ENCODE data around the gene PHACTR2. TPM values are rescaled to one million over a fixed set of nuclear protein-coding genes. Genes with fewer than 3 reads are reported as not detected.

The PHACTR2 gene
- total and polyA plus RNA-seq, 2 of the 13 experiments (the other 11 are each of a cell fraction or from before 2014, with no cell fraction given), result 11.3 to 28.2 TPM

DNA sequence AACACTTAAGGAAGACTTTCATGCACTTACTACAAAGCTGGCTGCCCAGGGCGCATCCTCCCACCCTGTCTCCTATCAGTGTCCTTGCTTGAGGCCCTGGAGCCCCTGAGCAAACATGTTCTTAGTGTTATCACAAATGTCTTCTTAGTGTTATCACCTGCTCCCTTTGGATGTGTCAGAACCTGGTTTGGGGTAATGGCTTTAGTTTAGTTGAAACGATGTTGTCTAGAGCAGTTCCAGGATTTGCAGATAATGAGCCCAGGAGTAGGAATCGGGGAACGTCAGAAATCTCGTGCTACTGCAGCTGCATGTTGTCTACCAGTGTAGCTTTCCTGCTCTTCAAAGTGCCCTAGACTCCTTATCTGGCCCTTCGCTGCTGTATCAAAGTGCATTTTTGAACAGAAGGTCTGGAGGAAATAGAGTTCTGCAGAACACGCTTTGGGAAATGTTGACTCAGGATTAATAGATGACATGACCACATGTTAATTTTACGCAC, 69.6 kb downstream of the PHACTR2 start (continued):
- TF ChIP-seq CREB1 (IDR thresholded peaks at IDR 0.05) (no peak), CREB1 (CRISPR knock-in tag; IDR thresholded peaks at IDR 0.05) (peak; percentile 45; the same call in 1 of the 2 replicates), ZNF44 (CRISPR knock-in tag; IDR thresholded peaks at IDR 0.05) (no peak), ZNF33A (CRISPR knock-in tag; IDR thresholded peaks at IDR 0.05; ENCODE audit: borderline replicate concordance) (no peak), SAP130 (CRISPR knock-in tag; IDR thresholded peaks at IDR 0.05; ENCODE audit: low read depth) (peak; percentile 48; the same call in 1 of the 2 replicates), TARDBP (CRISPR knock-in tag; IDR thresholded peaks at IDR 0.05) (peak; percentile 42; the same call in 1 of the 2 replicates), MATR3 (CRISPR knock-in tag; IDR thresholded peaks at IDR 0.05) (no peak), POLR2A (IDR thresholded peaks at IDR 0.05; ENCODE audit: insufficient read depth in 1 of 2, low read depth in 2 of 2, low read length in 2 of 2) (peak in 1 of 2 experiments; percentile 25; a peak in 1 of 4 replicates), HMG20A (CRISPR knock-in tag; IDR thresholded peaks at IDR 0.05; ENCODE audit: borderline replicate concordance) (peak; percentile 73), NCOA2 (CRISPR knock-in tag; IDR thresholded peaks at IDR 0.05) (peak; percentile 94), GFI1 (CRISPR knock-in tag; IDR thresholded peaks at IDR 0.05; ENCODE audit: borderline replicate concordance) (peak; percentile 89), SALL1 (CRISPR knock-in tag; IDR thresholded peaks at IDR 0.05) (peak; percentile 73), NR2F6 (IDR thresholded peaks at IDR 0.05) (peak; percentile 37; the same call in 1 of the 2 replicates), NR2F6 (CRISPR knock-in tag; IDR thresholded peaks at IDR 0.05) (peak; percentile 59), NR2C2 (CRISPR knock-in tag; IDR thresholded peaks at IDR 0.05; ENCODE audit: borderline replicate concordance) (no peak), TMF1 (CRISPR knock-in tag; IDR thresholded peaks at IDR 0.05; ENCODE audit: low read depth) (no peak), HNRNPL (IDR thresholded peaks at IDR 0.05; ENCODE audit: low read depth, low read length) (no peak), RELA (CRISPR knock-in tag; IDR thresholded peaks at IDR 0.05) (no peak), MTF2 (CRISPR knock-in tag; IDR thresholded peaks at IDR 0.05; ENCODE audit: borderline replicate concordance) (no peak)
- TF ChIP-seq, protein P1, sequence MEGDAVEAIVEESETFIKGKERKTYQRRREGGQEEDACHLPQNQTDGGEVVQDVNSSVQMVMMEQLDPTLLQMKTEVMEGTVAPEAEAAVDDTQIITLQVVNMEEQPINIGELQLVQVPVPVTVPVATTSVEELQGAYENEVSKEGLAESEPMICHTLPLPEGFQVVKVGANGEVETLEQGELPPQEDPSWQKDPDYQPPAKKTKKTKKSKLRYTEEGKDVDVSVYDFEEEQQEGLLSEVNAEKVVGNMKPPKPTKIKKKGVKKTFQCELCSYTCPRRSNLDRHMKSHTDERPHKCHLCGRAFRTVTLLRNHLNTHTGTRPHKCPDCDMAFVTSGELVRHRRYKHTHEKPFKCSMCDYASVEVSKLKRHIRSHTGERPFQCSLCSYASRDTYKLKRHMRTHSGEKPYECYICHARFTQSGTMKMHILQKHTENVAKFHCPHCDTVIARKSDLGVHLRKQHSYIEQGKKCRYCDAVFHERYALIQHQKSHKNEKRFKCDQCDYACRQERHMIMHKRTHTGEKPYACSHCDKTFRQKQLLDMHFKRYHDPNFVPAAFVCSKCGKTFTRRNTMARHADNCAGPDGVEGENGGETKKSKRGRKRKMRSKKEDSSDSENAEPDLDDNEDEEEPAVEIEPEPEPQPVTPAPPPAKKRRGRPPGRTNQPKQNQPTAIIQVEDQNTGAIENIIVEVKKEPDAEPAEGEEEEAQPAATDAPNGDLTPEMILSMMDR (CRISPR knock-in tag; IDR thresholded peaks at IDR 0.05), result no peak
- TF ChIP-seq, protein P2, sequence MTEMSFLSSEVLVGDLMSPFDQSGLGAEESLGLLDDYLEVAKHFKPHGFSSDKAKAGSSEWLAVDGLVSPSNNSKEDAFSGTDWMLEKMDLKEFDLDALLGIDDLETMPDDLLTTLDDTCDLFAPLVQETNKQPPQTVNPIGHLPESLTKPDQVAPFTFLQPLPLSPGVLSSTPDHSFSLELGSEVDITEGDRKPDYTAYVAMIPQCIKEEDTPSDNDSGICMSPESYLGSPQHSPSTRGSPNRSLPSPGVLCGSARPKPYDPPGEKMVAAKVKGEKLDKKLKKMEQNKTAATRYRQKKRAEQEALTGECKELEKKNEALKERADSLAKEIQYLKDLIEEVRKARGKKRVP (CRISPR knock-in tag; IDR thresholded peaks at IDR 0.05), result no peak
- TF ChIP-seq, protein P3, sequence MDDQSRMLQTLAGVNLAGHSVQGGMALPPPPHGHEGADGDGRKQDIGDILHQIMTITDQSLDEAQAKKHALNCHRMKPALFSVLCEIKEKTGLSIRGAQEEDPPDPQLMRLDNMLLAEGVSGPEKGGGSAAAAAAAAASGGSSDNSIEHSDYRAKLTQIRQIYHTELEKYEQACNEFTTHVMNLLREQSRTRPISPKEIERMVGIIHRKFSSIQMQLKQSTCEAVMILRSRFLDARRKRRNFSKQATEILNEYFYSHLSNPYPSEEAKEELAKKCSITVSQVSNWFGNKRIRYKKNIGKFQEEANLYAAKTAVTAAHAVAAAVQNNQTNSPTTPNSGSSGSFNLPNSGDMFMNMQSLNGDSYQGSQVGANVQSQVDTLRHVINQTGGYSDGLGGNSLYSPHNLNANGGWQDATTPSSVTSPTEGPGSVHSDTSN (CRISPR knock-in tag; IDR thresholded peaks at IDR 0.05; ENCODE audit: borderline replicate concordance), result no peak
- TF ChIP-seq, protein P4, sequence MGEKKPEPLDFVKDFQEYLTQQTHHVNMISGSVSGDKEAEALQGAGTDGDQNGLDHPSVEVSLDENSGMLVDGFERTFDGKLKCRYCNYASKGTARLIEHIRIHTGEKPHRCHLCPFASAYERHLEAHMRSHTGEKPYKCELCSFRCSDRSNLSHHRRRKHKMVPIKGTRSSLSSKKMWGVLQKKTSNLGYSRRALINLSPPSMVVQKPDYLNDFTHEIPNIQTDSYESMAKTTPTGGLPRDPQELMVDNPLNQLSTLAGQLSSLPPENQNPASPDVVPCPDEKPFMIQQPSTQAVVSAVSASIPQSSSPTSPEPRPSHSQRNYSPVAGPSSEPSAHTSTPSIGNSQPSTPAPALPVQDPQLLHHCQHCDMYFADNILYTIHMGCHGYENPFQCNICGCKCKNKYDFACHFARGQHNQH (CRISPR knock-in tag; IDR thresholded peaks at IDR 0.05), result 0 out of 2 replicates have a peak, but pooled peaks have one; percentile 45
- TF ChIP-seq, protein P5, sequence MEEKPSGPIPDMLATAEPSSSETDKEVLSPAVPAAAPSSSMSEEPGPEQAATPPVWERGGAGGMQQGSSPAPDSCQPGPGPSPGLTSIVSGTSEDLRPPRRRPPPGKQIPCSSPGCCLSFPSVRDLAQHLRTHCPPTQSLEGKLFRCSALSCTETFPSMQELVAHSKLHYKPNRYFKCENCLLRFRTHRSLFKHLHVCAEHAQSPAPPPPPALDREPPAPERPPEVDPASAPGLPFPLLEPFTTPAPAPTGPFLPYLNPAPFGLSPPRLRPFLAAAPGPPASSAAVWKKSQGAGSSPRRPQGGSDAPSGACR (CRISPR knock-in tag; IDR thresholded peaks at IDR 0.05), result no peak

Data from HepG2 (cell line).